ENCODE data around the gene CLTB.

DNA sequence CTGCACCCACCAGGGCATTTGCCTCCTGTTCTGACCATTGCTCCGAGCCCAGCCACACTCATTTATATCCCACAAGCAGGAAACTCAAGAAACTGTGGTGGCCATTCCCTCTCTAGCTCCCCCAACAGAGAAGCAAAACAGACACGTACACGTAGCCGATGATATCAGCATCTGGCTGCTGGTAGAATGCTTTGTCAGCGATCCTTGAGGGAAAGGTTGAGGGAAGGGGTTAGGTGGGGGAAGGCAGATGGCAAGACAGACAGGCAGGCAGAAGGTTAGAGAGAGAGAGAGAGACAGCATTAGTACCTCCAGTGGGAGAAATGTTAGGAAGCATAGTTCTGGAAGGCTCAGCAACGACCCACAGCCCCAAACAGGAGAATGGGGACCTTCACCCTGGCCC is 20.0 kb downstream of the CLTB start:
- no peak for TF ChIP-seq POLR2A (IDR thresholded peaks at IDR 0.05)
- TF ChIP-seq, protein P1, sequence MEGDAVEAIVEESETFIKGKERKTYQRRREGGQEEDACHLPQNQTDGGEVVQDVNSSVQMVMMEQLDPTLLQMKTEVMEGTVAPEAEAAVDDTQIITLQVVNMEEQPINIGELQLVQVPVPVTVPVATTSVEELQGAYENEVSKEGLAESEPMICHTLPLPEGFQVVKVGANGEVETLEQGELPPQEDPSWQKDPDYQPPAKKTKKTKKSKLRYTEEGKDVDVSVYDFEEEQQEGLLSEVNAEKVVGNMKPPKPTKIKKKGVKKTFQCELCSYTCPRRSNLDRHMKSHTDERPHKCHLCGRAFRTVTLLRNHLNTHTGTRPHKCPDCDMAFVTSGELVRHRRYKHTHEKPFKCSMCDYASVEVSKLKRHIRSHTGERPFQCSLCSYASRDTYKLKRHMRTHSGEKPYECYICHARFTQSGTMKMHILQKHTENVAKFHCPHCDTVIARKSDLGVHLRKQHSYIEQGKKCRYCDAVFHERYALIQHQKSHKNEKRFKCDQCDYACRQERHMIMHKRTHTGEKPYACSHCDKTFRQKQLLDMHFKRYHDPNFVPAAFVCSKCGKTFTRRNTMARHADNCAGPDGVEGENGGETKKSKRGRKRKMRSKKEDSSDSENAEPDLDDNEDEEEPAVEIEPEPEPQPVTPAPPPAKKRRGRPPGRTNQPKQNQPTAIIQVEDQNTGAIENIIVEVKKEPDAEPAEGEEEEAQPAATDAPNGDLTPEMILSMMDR (IDR thresholded peaks at IDR 0.05): no peak
